ENCODE results near the gene EIF4E3.

EIF4E3 gene

DNA sequence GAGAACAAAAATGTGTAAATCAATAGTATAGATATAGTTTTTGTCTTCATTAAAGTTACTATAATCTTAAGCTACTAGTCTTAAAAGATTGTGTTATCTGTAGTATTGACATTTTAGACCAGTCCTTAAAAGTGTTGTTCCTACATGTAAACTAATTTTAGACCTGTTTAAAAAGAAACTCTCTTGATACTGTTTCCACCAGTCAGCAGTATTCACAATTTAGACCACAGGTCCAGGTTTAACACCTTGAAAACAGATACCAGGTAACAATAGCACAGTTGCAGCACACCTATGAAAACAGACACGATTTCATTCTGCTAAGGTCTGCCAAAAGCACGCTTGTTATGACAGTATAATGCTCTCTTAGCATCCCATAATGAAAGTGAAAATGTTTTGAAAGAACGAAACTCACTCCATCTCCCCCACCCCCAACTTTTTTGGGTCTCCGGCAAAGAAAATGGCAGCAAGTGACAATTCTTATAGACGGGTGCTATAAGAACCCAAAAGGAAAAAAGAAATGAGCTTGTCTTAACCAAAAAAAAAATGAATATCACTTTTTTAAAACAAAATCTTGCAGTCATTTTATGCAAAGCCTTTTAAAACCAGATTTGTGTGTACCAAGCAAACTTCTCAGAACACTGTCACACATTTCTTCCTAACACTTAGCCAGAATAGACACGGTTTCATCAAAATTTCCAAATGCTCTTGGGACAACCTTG is 1.6 kb downstream of the EIF4E3 start:
- no peak for DNase-seq (ENCODE audit: low read depth, low spot score)

DNA sequence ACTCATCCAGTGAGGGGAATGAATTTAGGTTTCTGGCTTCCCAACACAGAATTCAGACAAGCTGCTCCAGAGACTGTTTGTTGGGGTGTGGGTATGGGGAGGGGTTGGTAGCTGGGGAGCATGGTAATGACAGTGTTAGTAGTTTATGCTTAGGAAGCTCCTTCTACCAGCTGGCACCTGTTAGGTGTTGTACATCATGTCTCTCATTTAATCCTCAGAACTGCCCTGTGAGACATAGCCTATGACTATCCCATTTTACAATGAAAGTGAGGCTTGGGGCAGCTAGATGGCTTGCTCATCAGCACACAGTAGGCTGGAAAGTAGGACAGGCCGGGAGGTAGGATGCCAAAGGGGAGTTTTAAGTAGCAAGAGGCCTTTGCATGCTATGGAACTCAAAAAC is 2.5 kb downstream of the EIF4E3 start:
- no peak for DNase-seq (ENCODE audit: low read depth, low spot score)

DNA sequence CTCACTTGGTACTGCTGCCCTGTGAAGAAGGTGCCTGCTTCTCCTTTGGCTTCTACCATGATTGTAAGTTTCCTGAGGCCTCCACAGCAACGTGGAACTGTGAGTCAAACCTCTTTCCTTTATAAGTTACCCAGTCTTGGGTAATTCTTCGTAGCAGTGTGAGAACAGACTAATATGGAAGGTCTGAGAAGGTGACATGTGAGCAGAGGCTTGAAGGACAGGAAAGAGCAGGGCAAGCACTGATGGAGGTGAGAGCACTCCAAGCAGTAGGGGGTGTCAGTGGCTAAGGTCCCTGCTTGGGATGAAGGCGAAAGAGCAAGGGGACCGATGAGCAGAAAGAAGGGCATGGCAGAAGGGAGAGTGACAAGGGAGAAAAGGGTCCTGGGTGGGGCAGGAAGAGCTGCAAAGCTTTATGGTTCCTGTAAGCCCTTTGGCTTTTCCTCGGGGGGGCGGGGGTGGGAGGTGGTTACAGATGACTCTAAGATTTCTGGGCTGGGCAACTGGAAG is 3.5 kb downstream of the EIF4E3 start:
- no peak for DNase-seq (ENCODE audit: low read depth, low spot score)

GRCh38 chr3:71721002-71721401 is 4.2 kb downstream of the EIF4E3 start:
- DNase-seq (ENCODE audit: low read depth, low spot score) = no peak

GRCh38 chr3:71718072-71718471 is 7.1 kb downstream of the EIF4E3 start:
- DNase-seq (ENCODE audit: low read depth, low spot score) = no peak

GRCh38 chr3:71714595-71714994 is 10.6 kb downstream of the EIF4E3 start:
- DNase-seq (ENCODE audit: low read depth, low spot score) = no peak

- no peak for DNase-seq (ENCODE audit: low read depth, low spot score)
These were observed 12.2 kb downstream of the EIF4E3 start for GRCh38 chr3:71713041-71713440.

DNA sequence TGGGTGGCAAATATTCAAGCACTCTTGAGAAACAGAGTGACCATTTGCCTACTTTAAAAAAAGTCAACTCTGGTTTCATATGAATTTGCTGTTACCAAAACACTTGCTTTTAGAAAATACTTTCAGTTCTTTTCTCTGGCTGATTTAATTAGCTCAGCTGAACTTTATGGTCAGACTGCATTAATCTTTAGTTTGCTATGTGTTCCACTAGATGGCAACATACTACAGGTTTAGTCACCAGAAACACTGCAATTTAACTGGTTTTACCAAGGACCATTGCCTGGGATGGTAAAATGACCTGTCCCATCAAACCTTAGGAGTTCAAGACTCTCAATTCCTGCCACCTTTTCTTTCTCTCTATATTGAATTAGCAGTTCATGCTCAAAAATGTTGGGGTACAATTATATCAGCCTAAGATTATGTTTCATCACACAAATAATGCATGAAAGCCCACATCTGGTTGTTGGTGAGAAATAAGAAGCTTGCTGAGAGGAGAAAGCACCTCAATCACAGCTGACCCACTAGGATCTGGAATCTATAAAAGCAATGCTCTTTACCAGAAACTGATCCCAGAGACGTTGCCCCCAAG is 14.2 kb downstream of the EIF4E3 start:
- DNase-seq (ENCODE audit: low read depth, low spot score) = no peak

DNA sequence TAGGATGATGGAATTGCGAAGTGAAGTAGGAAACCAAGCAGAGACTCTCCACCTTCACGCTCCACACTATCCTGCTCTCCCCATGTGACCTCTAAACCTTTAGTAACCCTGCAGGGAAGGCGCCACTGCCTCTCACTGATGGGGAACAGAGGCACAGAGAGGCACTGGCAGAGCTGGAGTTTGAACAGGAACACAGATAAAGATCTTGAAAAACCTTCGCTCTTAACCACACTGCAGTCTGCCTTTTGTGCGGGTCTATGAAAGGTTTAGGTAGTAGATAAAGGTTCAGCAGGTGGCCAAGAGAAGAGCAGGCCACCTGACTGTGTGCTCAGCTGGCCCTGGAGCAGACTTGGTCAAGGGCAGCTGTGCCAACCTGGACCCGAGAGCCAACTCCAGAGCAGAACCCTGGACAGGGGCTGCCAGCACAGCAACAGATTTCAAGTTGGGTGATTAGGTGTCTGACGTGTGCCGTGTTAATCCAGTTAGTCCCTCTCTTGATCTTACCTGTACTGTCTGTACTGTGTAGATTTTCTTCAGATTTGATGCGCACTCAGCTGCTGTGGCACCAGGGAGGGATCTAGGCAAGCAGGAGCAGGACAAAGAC is 15.2 kb downstream of the EIF4E3 start:
- DNase-seq (ENCODE audit: low read depth, low spot score) = no peak

DNA sequence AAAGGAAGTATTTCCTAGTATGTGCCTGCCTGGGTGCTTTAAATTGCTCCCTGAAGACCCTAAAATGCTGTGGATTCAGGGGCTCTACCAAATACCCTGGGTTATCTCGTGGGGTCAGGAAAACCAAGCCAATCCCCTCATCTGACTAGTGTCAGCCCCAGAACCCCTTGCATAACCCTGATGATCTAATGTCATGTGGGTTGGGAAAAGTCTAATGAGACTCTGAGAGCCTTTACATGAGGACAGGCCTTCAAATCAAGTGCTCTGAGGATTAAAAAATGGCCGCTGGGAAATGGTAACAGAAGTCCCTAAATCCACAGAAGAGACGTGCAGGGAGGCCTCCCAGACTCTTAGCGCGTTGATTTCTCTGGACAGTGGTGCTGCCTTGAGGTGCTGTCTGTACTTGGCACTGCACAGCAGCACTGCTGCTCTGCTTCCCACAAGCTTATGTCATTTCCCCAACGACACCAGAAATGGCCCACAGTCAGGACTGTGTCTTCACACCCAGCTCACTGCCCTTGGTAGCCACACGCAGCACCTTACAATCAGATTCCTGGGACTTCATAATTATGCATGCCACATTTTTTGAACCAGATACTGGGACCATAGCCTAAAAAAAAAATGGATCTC is 16.6 kb downstream of the EIF4E3 start:
- DNase-seq (ENCODE audit: low read depth, low spot score) = no peak

DNA sequence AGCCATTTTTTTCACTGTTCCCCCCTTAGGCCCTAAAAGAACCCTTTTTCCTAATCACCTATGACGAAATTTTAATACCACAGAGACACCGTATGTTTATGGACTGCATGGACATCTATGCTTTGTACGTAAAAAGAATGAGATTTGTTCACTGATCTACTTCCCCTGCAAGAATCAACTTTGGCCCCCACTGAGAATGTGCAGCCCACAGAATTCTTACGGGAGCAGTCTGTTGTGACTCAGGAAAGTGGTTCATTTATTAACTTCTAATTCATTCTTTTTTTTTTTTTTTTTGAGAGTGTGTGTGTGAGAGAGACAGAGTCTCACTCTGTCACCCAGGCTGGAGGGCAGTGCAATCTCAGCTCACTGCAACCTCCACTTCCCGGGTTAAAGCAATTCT is 17.6 kb downstream of the EIF4E3 start:
- DNase-seq (ENCODE audit: low read depth, low spot score) = no peak

- no peak for DNase-seq (ENCODE audit: low read depth, low spot score)
These were observed 19.5 kb downstream of the EIF4E3 start for GRCh38 chr3:71705681-71706080.

GRCh38 chr3:71704915-71705314 is 20.3 kb downstream of the EIF4E3 start:
- no peak for DNase-seq (ENCODE audit: low read depth, low spot score)

DNA sequence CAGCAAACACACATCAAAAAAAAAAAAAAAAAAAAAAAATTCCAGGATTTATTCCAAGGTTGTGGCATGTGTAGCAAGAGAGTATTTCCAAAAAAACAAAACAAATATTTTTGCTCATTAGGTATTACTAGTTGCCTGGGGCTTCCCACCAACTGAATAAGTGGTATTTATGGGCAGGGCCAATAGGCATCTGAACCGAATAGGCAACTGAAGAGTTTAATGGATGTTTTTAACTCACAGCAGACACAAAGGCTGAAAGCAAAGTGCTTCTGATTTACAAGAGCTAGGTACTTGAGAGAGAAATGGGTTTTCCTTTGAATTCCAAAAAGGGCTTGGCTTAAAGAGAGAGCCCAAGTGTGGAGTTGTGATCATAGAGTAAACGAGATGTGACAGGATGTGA is 21.4 kb downstream of the EIF4E3 start:
- no peak for DNase-seq (ENCODE audit: low read depth, low spot score)

GRCh38 chr3:71702131-71703024 is 22.8 kb downstream of the EIF4E3 start:
- no peak for DNase-seq (ENCODE audit: low read depth, low spot score)

DNA sequence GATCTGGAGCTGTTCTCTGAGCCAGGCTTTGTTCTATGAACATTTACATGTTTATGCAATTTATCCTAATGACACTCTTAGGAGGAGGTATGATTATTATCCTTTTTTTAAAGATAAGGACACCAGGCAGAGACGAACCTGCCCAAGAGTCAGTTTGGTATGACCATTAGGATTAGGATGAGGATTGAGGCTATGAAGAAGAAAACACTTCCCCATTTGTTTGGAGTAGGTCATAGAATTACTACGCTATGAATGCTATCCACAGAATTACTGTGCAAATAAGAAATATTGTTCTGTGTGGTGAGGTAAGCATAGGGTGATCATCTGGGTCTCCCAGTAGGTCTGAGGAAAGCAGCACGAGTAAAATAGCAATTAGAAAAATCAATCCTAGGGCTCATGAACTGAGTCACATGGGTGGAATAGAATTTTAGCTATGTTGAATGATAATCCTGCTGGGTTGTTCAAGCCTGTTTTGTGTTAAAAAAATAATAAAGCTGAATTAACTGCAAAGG is 23.9 kb downstream of the EIF4E3 start:
- DNase-seq (ENCODE audit: low read depth, low spot score) = no peak

DNA sequence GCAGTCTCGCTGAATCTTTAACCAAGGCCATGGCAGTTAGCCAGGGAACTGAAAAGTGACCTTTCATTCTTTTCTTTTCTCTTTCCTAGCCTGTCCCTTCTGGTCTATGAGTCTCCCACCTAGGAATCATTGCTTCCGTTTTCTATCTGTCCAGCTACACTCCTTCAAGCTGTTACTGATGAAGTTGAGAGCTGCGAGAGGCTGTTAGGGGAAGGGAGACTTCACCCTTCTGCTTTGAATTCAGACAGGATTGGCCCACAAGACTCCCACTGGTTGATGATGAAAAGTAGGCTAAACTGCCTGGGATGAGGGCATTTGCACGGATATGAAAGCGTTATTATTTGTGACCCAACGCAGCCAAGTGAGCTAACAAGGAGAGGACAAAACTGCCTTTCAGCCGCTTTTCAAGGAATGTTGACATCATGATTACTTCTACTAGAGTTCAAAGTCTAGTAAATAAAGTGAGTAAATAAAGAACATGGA is 30.2 kb downstream of the EIF4E3 start:
- no peak for DNase-seq (ENCODE audit: low read depth, low spot score)

DNA sequence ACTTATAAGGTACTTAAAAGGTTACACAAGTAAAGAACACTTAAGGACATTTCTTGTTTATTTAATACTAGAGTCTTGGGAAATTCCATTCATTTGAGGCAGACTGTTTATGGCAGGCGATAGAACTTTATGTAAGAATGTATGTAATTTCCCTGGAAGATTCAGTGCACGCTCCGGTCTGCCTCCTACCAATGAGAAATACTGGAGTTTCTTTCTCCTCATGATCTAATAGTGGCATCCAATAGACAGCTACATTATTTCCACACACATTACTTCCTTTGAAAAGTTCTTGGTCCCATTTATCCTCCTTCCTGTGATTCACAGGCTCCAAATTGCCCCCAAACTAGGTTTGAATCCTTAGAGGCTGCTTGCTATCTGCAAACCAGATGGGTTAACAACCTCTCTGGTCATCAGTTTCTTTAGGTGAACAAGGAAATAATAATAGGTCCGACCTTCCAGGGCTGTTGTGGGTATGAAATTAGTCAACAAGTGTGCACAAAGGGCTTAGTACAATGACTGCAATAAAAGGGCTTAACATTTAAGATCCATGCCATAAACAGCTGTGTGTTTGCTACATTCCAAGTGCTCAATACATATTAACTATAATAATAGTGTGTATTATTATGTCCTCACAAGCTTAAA is 30.7 kb downstream of the EIF4E3 start:
- DNase-seq (ENCODE audit: low read depth, low spot score) = no peak

GRCh38 chr3:71693641-71694040 is 31.6 kb downstream of the EIF4E3 start:
- DNase-seq (ENCODE audit: low read depth, low spot score) = no peak

DNA sequence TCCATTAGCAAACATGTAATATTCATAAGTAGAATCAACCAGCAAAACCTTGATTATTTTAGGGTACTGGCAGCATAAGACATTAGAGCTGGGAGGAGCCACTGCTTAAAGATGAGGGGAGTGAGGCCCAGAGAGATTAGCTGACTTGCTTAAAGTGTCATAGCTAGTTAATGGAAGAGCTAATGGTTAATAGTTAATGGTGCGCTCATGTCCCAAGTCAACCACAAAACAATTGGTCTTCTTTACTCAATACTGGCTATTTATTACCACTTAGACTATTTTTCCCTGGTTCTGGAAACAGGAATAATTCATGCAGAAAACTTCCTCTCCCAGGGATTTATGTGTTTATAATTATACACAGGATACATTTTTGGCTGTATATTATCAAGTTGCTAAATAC is 33.1 kb downstream of the EIF4E3 start:
- DNase-seq (ENCODE audit: low read depth, low spot score) = no peak
